GM06990 (cell line): ENCODE data around the gene LRRFIP2.
A peak's percentile ranks its signal among the peaks of the same experiment; 100 is the strongest.

Experiments used
- DNase-seq: peaks from one replicate; pipeline ENCODE4 v3.0.0-alpha.2; 2011; ENCODE audit not compliant: insufficient read length; ENCODE audit errors: extremely low read depth
- H3K27me3 ChIP-seq: replicated peaks from 2 replicates; pipeline ENCODE4 v1.6.0; 2011; ENCODE audit warnings: low read length; ENCODE audit not compliant: control insufficient read depth, insufficient read depth
- H3K36me3 ChIP-seq: 2 replicates; pipeline ENCODE4 v1.5.1; 2011; ENCODE audit warnings: low read length; ENCODE audit not compliant: control insufficient read depth, insufficient read depth
- H3K4me3 ChIP-seq: replicated peaks from 2 replicates; pipeline ENCODE4 v1.5.1; 2011; ENCODE audit warnings: low read depth, mild to moderate bottlenecking, control low read depth, low read length
- CTCF ChIP-seq: IDR thresholded peaks from 2 replicates; pipeline ENCODE4 v1.5.1; 2011; ENCODE audit warnings: low read length, control low read depth, mild to moderate bottlenecking, inconsistent platforms; ENCODE audit not compliant: insufficient read depth, poor library complexity, severe bottlenecking

LRRFIP2 gene

GRCh38 chr3:37170060-37170459 lies 4.3 kb downstream of the LRRFIP2 start:
- H3K27me3 ChIP-seq: no peaks in the 10 kb centered on the region
- H3K4me3 ChIP-seq: no peak overlapping the region
- H3K36me3 ChIP-seq: peaks cover 3% of the 10 kb centered on the region
- no peak for DNase-seq
- TF ChIP-seq CTCF: no peak

GRCh38 chr3:37168896-37169295 lies 5.5 kb downstream of the LRRFIP2 start:
- peaks cover 3% of the 10 kb centered on the region for H3K36me3 ChIP-seq
- DNase-seq: no peak
- no peak for TF ChIP-seq CTCF
- no peak overlapping the region for H3K4me3 ChIP-seq
- H3K27me3 ChIP-seq: no peaks in the 10 kb centered on the region

- Histone ChIP-seq H3K27me3 (no peaks in the 10 kb centered on the region), H3K36me3 (no peaks in the 10 kb centered on the region), H3K4me3 (peak overlapping the region; percentile 11; the same call in 1 of the 2 replicates)
- no peak for TF ChIP-seq CTCF
- no peak for DNase-seq
Observed at GRCh38 chr3:37163262-37164015, 10.9 kb downstream of the LRRFIP2 start.

GRCh38 chr3:37162501-37163245 lies 11.7 kb downstream of the LRRFIP2 start:
- H3K36me3 ChIP-seq: no peaks in the 10 kb centered on the region
- TF ChIP-seq CTCF: no peak

GRCh38 chr3:37161351-37161750 lies 13.0 kb downstream of the LRRFIP2 start:
- no peaks in the 10 kb centered on the region for H3K36me3 ChIP-seq
- no peak overlapping the region for H3K4me3 ChIP-seq
- TF ChIP-seq CTCF: no peak
- no peak for DNase-seq
- H3K27me3 ChIP-seq: no peaks in the 10 kb centered on the region

More at GRCh38 chr3:37162501-37163245, 11.7 kb downstream of the LRRFIP2 start:
- Histone ChIP-seq H3K27me3 (no peaks in the 10 kb centered on the region), H3K4me3 (peak overlapping the region; percentile 6; the same call in 1 of the 2 replicates)
- DNase-seq: peak; percentile 25
